Measurements from ENCODE around the gene SCN7A. TPM values are rescaled to one million over a fixed set of nuclear protein-coding genes. Genes with fewer than 3 reads are reported as not detected.
A peak's percentile ranks its signal among the peaks of the same experiment; 100 is the strongest.

The SCN7A gene
- total RNA-seq, 1 donor from 2014 or later, result 69.0 TPM

DNA sequence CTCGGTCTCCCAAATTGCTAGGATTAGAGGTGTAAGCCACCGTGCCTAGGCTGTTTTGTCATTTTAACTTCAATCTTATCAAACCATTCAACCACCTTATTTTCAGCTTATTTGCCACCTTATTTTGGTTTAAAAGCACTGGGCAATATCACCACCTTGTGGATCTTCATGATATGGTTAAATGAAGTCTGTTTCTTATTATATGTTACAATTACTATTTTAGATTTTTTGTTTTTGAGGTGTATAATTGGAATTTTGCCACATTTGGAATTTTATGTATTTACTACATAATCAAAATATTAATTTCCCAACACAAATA is 74.5 kb downstream of the SCN7A start:
- no peaks in the 10 kb centered on the region for H3K9me3 ChIP-seq
- H3K4me1 ChIP-seq, result no peaks in the 10 kb centered on the region
- H3K27ac ChIP-seq, result no peak overlapping the region
- H3K36me3 ChIP-seq, result no peaks in the 10 kb centered on the region
- no peak for DNase-seq
- no peak for ATAC-seq
- no peak overlapping the region for H3K4me3 ChIP-seq
- H3K27me3 ChIP-seq (ENCODE audit: low read depth), result no peaks in the 10 kb centered on the region
- TF ChIP-seq, protein P1, sequence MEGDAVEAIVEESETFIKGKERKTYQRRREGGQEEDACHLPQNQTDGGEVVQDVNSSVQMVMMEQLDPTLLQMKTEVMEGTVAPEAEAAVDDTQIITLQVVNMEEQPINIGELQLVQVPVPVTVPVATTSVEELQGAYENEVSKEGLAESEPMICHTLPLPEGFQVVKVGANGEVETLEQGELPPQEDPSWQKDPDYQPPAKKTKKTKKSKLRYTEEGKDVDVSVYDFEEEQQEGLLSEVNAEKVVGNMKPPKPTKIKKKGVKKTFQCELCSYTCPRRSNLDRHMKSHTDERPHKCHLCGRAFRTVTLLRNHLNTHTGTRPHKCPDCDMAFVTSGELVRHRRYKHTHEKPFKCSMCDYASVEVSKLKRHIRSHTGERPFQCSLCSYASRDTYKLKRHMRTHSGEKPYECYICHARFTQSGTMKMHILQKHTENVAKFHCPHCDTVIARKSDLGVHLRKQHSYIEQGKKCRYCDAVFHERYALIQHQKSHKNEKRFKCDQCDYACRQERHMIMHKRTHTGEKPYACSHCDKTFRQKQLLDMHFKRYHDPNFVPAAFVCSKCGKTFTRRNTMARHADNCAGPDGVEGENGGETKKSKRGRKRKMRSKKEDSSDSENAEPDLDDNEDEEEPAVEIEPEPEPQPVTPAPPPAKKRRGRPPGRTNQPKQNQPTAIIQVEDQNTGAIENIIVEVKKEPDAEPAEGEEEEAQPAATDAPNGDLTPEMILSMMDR (IDR thresholded peaks at IDR 0.05), result peak; percentile 8
- intact Hi-C loops (cut with DNase I), result no loop called here

DNA sequence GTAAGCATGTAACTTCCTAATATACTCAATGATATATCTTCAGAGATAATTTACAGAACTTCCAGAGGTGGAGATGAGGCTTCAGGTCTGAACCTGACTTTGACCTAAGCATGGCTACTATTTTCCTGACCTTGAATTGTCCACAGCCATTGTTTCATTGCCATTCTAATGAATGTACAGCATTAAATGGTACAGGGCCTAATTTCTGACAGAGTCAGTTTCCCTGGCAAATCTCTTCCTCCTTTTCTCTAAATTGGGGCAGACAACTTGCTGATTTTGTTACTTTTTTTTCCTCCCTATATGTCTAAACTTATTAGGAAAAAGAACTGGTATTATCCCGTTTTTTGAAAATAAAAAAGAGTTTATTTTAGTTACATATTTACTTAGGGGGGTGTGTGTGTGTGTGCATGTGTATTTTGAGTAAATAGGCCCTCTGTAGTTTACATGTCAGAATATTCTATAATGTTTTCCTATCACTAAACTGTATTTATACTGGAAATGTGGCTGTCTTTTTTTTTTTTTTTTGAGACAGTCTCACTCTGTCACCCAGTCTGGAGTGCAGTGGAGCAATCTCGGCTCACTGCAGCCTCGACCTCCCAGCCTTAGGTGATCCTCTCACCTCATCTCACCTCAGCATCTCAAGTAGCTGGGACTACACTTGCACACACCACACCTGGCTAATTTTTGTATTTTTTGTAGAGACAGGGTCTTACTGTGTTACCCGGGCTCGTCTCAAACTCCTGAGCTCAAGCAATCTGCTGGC is 75.0 kb downstream of the SCN7A start:
- TF ChIP-seq, protein P1 (IDR thresholded peaks at IDR 0.05), result no peak
- H3K27ac ChIP-seq, result no peak overlapping the region
- H3K36me3 ChIP-seq, result no peaks in the 10 kb centered on the region
- ATAC-seq (no peak), DNase-seq (no peak)
- H3K9me3 ChIP-seq, result no peaks in the 10 kb centered on the region
- no peaks in the 10 kb centered on the region for H3K4me1 ChIP-seq
- intact Hi-C loops (cut with DNase I), result no loop called here
- H3K4me3 ChIP-seq, result no peak overlapping the region
- no peaks in the 10 kb centered on the region for H3K27me3 ChIP-seq (ENCODE audit: low read depth)

DNA sequence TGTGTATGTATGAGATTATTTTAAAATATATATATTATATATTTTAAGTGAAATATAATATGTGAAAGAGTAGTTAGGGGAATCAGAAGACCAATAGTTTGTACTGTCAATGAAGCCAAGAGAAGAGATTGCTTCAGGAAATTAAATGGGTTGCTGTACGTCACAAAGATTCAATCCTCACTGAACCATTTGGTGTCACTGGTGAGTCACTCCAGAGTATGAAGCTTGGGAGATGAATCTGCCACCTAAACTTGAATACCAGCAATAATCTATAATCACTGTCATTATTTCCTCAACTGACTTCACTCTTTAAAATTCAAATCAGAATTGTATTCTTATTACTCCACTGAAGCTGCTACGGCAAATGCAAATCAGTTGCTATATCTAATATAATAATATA is 76.4 kb downstream of the SCN7A start:
- intact Hi-C loops (cut with DNase I), result no loop called here
- no peak for ATAC-seq
- TF ChIP-seq, protein P1 (IDR thresholded peaks at IDR 0.05), result peak; percentile 16
- Histone ChIP-seq H3K4me1 (no peaks in the 10 kb centered on the region), H3K9me3 (no peaks in the 10 kb centered on the region), H3K27ac (no peak overlapping the region), H3K36me3 (no peaks in the 10 kb centered on the region), H3K4me3 (no peak overlapping the region), H3K27me3 (ENCODE audit: low read depth) (no peaks in the 10 kb centered on the region)
- DNase-seq, result no peak

GRCh38 chr2:166413255-166413654 is 80.8 kb downstream of the SCN7A start:
- H3K36me3 ChIP-seq, result no peaks in the 10 kb centered on the region
- DNase-seq (no peak), ATAC-seq (no peak)
- no peak overlapping the region for H3K27ac ChIP-seq
- TF ChIP-seq, protein P1 (IDR thresholded peaks at IDR 0.05), result no peak
- intact Hi-C loops (cut with DNase I), result no loop called here
- H3K4me3 ChIP-seq, result no peak overlapping the region
- H3K4me1 ChIP-seq, result no peaks in the 10 kb centered on the region
- H3K27me3 ChIP-seq (ENCODE audit: low read depth), result no peaks in the 10 kb centered on the region
- no peaks in the 10 kb centered on the region for H3K9me3 ChIP-seq

GRCh38 chr2:166411473-166412230 is 82.4 kb downstream of the SCN7A start:
- intact Hi-C loops (cut with DNase I), result no loop called here
- no peak for ATAC-seq

More at GRCh38 chr2:166411473-166412230, 82.4 kb downstream of the SCN7A start:
- DNase-seq, result no peak
- no peaks in the 10 kb centered on the region for H3K27me3 ChIP-seq (ENCODE audit: low read depth)
- H3K36me3 ChIP-seq, result no peaks in the 10 kb centered on the region
- TF ChIP-seq, protein P1 (IDR thresholded peaks at IDR 0.05), result no peak
- H3K4me3 ChIP-seq, result no peak overlapping the region
- H3K9me3 ChIP-seq, result no peaks in the 10 kb centered on the region
- no peak overlapping the region for H3K27ac ChIP-seq
- H3K4me1 ChIP-seq, result no peaks in the 10 kb centered on the region

Measured in lower lobe of right lung (tissue), 2 donors.